CD1c-positive myeloid dendritic cell (primary cell): ENCODE results near the gene PPP2R2C.

Experiments
- DNase-seq: peaks from one replicate; pipeline ENCODE4 v3.0.0-alpha.2; 2016; ENCODE audit errors: extremely low spot score

Gene PPP2R2C

DNA sequence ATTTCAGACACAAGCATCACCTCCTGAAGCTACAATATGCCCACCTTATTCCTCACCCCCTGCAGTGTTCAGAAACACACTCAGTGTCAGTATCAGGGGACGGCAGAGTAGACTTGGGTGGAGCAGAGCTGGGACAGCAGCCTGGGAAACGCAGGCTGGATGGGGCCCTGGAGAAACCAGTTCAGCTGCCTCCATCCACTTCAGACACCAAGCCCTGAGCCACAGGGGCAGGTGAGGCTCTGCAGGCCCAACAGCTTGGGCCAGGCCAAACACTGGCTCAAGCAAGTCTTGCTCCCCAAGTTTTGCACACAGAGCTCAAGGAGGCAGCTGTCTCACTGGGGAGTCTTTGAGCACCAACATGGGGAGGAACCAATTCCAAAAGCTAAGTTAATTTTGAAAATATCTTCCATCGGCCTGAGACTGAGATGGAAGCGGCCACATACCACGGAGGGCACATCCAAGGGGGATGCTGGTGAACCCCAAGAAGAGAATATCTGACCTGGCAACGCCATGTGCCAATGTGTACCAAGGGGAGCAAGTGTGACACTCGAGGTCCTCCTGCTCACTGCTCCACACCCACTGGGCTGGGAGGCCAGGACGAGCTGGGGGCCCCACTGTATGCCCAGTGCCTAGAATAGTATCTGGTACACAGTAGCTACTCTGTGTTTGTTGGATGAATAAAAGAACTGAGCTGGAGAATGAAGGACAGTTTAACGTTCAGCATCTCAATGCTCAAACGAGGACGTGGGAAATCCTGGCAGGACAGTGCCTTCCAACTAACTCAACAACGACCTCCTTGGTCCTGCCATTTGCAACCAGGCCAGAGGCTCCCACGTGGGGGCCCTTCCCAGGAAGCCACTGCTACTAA is 45.6 kb downstream of the PPP2R2C start:
- no peak for DNase-seq

DNA sequence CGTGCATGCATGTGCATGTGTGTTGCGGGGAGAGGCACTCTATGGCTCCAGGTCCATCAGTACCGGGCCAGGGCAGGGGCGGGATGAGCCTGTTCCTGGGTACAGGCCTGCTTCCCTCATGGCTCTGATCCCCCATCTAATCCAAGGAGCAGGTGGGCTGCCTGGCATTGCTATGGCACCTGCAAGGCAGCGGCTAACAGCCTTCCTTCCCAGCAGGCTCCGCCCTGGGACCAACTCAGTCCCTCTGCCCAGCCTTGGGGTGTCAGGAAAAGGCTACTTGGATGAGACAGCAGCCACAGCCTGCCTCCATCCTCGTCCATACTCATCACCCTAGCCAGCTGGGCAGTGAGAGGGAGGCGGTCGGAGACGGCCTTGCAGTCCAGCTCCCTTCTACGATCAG is 46.5 kb downstream of the PPP2R2C start:
- no peak for DNase-seq

GRCh38 chr4:6425336-6425735 is 47.1 kb downstream of the PPP2R2C start:
- no peak for DNase-seq

- DNase-seq = no peak
Observed at GRCh38 chr4:6424425-6424824, 48.0 kb downstream of the PPP2R2C start.

DNA sequence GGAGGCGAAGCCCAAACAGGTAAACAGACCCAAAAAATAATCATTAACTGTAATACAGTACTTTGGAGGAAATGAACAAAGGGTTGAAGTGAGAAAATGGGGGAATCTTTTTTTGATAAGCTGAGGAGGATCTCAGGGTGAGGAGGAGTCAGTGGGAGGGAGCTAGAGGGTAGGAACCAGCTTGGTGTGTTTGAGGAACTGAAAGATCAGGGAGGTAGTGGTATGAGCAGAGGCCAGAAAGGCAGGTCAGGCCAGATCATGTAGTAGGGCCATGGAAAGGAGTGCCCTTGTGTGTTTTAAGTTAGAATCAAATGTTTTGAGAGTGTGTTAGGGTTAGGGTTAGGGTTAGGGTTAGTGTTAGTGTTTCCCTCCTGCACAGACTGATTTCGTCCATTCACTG is 48.8 kb downstream of the PPP2R2C start:
- peak; percentile 49 for DNase-seq

GRCh38 chr4:6422866-6423265 is 49.5 kb downstream of the PPP2R2C start:
- no peak for DNase-seq

- DNase-seq = no peak
Observed at GRCh38 chr4:6422105-6422504, 50.3 kb downstream of the PPP2R2C start.

GRCh38 chr4:6421397-6421796 is 51.0 kb downstream of the PPP2R2C start:
- no peak for DNase-seq

- DNase-seq = no peak
Observed at GRCh38 chr4:6420972-6421371, 51.4 kb downstream of the PPP2R2C start.

DNA sequence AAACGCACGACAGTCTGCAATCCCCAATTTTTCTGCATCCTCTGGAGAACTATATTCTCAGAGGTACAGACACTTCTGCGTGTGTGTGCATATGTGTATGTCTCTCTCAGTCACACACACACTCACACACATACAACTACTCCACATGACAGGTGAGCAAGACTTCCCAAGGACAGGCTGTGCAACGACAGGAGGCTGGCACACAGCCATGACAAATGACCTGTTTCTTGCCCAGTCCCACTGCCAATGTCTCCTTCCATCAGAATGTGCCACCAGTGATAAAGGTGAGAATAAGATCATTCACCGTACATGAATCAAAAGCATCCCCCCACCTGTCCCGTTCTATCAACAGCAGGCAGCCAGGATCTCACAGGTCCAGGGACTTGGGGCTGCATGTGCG is 52.4 kb downstream of the PPP2R2C start:
- DNase-seq = no peak

GRCh38 chr4:6419452-6420028 is 52.9 kb downstream of the PPP2R2C start:
- no peak for DNase-seq

GRCh38 chr4:6418193-6418755 is 54.1 kb downstream of the PPP2R2C start:
- no peak for DNase-seq

DNA sequence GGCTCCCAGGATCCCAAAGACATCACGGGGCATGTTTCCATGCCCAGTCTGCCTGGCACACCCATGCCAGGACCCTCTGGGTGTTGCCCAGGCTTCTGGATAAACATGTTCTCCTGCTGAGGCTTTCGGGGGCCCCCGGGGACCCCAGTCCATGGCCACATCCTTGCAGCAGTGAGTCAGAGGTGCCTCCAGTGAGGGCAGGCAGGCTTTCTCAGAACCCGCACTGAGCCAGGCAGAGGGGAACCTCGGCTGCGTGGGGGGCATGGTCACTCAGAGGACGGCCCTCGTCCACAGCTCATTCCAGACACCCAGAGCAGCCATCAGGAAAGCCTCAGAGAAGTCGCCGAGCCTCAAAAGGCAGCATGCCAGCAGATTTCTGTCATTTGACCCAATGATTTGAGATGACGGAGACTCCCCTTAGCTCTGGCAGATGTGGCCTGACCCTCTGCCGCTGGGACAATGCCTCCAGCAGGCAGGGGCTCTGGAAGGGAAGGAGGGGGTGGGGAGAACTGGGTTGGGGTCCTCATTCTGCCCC is 54.8 kb downstream of the PPP2R2C start:
- no peak for DNase-seq

- no peak for DNase-seq
Observed at GRCh38 chr4:6416518-6417286, 55.7 kb downstream of the PPP2R2C start.

DNA sequence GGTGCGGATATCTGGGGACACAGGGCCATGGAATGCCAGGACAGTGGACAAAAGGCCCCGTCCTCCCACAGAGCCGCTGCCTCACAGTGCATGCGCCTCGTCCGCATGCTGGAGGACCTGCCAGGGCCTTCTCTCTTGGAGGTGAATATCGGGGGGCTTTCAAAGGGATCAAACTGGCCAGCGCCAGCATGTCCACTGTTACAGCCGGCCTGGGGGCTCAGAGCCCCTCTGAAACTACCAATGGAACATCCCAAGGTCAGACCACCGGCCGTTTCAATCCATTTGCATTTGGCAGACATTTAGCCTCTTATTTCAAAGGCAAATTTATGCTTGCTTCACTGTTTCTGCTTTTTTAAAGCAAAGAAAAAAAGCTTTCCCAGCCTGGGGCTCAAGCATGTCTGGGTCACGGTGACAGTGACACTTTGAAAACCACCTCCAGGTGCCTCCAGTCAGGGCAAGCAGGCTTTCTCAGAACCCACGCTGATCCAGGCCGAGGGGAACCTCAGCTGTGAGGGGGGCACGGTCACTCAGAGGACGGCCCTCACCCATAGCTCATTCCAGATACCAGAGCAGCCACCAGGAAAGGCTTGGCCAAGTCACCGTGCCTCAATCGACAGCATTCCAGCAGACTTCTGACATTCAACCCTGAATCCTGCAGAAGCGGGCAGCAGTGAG is 57.2 kb downstream of the PPP2R2C start:
- no peak for DNase-seq

- no peak for DNase-seq
Observed at GRCh38 chr4:6414578-6414977, 57.8 kb downstream of the PPP2R2C start.

DNA sequence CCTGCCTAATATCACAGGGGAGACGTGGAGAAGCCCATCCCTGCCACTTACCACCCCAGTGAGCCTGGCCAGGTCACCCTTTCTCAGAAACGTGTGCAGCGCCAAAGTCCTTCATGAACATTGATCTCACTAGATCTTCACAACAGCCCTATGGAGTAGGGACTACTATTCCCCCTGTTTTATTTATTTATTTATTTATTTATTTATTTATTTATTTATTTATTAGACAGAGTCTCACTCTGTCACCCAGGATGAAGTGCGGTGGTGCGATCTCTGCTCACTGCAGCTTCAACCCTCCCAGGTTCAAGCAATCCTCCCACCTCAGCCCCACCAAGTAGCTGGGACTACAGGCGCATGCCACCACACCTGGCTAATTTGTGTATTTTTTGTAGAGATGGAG is 61.8 kb downstream of the PPP2R2C start:
- DNase-seq = no peak

GRCh38 chr4:6410068-6410467 is 62.3 kb downstream of the PPP2R2C start:
- no peak for DNase-seq

DNA sequence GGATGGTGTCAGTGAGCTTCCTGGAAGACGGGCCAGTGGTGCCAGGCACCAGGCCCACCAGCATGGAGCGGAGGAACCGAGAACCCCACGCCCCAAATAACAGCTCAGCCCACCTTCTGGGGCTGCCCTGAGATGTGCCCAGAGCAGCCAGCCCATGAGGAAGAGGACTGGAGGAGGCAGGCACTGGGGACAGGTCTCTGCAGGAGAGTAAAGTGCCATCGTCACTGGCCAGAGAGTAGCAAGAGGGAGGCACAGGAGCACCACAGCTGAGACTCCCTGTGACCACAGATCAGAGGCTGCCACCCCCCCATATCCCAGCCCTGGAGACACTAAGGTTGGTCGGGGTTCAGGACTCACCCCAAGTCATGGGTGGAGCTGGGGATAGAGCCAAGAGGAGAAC is 63.0 kb downstream of the PPP2R2C start:
- DNase-seq = no peak

- no peak for DNase-seq
Observed at GRCh38 chr4:6408263-6408662, 64.2 kb downstream of the PPP2R2C start.

- no peak for DNase-seq
Observed at GRCh38 chr4:6405397-6405706, 67.1 kb downstream of the PPP2R2C start.
